GM21723 (cell line): ENCODE measurements around the gene LGALS8.
"Not testable (repeated sequence)": the region's sequence is repeated elsewhere in the genome, so short reads cannot be mapped to it uniquely, and the experiment has no call there.

Experiments
- ATAC-seq: cut with Tn5 transposase; IDR thresholded peaks from one replicate; pipeline ENCODE4 v1.9.1; 2021; ENCODE audit warnings: mild to moderate bottlenecking, moderate library complexity; ENCODE audit not compliant: unreplicated experiment

Gene LGALS8

GRCh38 chr1:236523704-236524141 is at the start of gene LGALS8:
Gene LGALS8, plus strand, starts transcription at chr1:236523982. Its CDS starts 2,089 bp downstream, at chr1:236526071.
- ATAC-seq = peak; percentile 68

DNA sequence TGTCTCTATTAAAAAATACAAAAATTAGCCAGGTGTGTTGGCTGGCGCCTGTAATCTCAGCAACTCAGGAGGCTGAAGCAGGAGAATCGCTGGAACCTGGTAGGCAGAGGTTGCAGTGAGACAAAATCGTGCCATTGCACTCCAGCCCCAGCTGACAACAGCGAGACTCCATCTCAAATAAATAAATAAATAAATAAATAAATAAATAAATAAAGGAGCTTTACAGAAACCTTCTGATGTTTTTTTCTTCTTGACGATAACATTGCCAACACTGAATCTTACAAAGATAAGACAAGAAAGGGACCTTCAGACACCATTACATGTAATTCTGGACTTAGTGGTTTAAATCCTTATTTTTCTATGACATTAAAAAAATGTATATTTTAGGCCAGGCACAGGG is 47.8 kb upstream of the LGALS8 start:
- ATAC-seq = no peak

DNA sequence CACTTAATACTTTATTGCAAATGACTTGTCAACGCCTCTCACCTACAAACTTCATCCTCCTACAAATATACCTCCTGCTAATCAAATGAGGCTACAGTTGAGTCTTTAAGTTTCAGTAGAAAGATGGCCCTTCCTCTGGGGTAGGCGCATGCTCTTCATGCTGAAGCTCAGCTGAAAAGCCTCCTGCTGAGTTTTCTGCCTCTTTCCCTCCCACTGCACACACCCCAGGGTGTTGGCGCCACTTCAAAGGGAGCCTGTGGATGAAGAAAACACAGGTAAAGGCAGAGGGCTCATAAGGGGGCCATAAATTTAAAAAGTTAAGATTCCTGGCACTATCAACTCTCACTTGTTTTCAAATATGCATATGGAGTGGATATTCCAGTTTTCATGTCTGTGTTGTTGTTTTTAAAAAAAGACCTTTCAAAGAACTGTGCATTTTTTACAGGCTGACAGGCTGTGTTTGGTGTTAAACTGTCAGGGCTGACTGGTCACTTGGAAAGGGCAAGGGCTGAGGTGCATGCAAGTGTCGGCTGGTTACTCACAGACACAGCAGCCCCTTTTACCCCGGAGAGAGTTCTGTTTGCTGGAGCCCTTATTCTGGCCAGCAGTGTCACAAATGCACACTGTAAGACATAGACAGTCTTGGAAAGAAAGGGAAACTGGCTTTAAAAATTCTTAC is 42.9 kb upstream of the LGALS8 start:
- no peak for ATAC-seq

DNA sequence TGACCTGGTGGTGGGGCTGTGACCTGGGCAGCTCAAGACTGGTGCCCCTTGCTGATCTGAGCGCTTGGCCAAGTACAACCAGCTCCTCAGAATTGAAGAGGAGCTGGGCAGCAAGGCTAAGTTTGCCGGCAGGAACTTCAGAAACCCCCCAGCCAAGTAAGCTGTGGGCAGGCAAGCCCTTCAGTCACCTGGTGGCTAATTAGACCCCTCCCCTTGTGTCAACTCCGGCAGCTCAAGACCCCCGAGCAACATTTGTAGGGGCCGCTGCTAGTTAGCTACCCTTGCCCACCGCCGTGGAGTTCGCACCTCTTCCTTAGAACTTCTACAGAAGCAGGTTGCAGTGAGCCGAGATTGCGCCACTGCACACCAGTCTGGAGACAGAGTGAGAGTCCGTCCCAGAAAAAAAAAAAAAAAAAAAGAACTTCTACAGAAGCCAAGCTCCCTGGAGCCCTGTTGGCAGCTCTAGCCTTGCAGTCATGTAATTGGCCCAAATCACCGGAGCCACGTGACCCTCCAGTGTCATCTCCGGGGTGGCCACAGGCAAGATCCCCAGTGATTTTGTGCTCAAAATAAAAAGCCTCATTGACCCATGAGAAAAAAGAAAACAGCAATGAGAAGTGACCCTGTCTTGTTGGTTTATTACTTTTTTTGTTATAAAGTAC is 39.3 kb upstream of the LGALS8 start:
- no peak for ATAC-seq

DNA sequence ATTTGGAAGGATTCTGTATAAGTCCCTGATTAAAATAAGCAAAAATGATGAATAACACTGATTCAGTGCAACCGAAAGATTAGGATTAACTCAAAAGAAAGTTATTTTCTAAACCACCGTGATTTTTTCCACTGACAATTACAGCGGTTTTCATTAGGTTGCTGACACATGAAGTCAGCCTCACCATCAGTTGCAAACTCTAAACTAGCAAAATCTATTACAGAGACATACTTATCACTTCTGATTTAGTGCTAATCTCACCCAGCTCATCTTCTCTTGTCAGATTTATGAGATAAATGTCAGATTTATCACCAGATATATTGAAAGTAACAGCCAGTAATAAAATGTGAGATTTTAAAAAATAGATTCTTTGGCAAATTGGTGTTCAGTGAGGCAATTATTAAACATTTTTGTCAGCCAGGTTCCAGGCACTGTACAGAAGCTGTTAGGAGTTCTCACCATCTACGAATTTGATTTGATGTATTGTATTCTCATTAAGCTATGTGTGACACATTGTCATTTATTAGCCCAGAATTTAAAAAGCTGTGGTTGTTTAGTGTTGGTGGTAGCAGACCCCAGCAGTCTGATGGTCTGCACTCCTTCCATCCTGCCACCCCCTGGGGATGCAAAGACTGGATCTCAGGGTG is 37.3 kb upstream of the LGALS8 start:
- ATAC-seq = no peak

DNA sequence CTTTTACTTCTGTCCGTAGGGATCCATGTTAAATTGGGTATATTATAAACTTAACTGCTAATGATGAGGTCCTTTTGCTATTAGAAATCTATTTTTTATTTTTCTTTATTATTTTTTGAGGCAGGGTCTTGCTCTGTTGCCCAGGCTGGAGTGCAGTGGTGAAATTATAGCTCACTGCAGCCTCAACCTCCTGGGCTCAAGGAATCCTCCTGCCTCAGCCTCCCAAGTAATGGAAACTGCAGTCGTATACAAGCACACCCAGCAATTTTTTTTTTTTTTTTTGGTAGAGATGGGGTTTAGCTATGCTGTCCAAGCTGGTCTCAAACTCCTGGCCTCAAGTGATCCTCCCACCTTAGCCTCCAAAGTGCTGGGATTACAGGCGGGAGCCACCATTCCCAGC is 34.6 kb upstream of the LGALS8 start:
- ATAC-seq = not testable (repeated sequence)

GRCh38 chr1:236489710-236490377 is 33.9 kb upstream of the LGALS8 start:
- peak; percentile 68 for ATAC-seq

DNA sequence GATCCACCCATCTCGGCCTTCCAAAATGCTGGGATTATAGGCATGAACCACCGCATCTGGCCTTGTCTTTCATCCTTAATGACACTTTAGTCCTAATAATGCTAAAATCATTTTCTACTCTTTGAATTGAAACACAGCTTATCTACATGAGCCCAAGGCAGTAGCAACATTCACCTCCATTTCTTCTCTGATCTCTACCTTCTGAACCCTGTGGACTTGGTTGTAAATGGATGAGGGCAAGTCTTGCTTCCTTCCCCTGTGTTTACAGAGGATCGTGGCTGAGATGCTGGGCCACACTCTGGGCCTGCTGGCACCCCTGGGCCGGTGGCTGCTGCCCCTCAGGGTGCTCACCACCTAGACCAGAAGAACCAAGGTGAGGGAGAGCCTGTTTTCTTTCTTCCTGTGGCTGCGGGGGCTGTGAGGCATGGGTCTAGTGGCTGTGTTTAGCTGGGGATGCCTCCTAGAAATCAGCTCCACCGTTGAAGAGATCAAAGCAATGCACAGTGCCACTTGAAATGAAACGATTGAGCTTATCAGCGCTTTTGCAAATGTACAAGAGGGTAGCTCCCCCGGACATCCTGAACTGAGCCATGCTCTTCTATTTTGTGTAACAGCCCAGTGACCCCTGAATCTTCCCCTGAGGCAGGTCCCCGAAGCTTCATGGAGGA is 32.2 kb upstream of the LGALS8 start:
- ATAC-seq = no peak

DNA sequence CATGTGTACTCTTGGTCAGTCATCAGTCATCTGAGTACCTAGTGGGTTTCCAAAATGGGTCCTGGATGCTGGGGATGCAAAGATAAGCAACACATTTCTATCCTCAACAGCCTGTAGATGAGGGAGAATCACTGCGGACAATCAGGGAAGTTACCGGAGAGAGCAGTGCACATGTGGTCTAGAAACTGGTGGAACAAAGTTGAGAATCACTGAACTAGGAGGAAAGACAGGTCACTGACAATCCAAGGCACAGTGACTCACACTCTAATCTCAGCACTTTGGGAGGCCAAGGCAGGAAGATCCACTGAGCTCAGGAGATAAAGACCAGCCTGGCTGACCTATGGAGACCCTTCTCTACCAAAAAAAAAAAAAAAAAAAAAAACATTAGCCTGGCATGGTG is 31.4 kb upstream of the LGALS8 start:
- no peak for ATAC-seq

DNA sequence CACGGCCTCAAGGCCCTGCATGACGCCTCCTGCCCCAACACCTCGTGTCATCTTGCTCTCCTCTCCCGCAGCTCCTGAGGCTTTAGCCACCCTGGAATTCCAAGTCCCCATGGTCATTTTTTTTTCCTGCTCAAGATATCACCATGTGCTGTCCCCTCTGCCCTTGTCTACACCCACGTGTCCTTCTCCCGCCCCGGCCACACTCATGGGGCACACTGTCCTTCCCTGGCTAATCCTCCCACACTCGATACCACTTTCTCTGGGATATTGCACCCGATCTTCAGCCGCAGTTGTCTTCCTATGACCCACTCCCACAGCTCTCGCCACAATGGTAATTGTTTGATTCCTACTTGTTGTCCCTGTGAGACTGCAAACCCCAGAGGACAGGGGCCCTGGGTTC is 29.7 kb upstream of the LGALS8 start:
- no peak for ATAC-seq

DNA sequence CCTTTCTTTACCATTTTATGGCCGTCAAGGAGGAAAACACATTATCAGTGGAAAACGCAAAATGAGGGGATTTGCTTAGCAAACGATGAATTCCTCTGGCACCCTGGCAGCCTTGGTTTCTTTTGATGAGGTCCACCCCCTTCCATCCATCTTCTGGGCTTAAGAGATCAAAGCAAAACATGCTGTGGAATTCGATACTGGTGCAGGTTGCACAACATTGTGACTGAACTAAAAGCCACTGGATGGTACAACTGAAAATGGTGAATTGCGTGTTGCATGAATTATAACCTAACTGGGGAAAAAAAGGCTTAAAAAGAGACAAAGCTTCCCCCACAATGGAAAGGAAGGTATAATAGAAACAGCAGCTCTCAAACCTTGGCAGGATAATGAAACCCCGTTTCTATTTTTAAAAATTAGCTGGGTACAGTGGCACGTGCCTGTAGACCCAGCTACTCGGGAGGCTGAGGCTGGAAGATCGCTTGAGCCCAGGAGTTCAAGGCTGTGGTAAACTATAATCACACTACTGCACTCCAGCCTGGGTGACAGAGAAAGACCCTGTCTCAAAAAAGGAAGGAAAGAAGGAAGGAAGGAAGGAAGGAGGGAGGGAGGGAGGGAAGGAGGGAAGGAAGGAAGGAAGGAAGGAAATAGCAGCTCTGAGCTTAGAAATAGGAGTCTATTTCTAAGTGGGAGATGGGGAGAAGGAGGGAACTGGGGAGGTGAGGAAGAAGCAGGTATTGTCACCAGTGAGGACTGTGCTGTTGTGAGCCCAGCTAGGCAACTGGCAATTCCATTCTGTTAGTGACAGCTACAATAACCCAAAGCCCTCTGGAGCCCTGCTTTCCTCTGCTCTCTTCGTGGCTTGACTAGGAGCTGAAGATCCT is 29.0 kb upstream of the LGALS8 start:
- no peak for ATAC-seq

DNA sequence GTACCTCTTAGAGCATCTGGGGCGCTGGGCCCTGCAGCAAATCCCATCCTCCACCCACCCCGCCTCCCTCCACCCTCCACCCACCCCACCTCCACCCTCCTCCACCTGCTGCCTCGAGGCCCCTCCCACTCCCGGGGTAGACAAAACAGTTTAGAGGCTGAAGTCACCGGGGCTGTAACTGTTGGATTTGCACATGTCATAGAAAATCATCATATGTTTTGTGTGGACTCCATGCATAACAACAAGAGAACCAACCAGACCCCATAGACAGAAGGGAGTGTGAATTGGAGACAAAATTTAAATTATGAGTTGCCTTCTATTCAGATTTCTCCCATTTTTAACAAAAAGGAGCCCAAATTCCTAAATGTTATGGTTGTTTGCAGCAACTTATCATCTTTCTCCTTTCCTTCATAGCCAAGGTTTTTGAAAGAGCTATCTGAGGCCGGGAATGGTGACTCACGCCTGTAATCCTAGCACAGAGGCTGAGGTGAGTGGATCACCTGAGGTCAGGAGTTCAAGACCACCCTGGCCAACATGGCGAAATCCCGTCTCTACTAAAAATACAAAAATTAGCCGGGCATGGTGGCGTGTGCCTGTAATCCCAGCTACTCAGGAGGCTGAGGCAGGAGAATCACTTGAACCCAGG is 28.2 kb upstream of the LGALS8 start:
- ATAC-seq = no peak

- no peak for ATAC-seq
These were observed 25.9 kb upstream of the LGALS8 start for GRCh38 chr1:236497908-236498307.

- ATAC-seq = no peak
These were observed 22.7 kb upstream of the LGALS8 start for GRCh38 chr1:236501093-236501492.

DNA sequence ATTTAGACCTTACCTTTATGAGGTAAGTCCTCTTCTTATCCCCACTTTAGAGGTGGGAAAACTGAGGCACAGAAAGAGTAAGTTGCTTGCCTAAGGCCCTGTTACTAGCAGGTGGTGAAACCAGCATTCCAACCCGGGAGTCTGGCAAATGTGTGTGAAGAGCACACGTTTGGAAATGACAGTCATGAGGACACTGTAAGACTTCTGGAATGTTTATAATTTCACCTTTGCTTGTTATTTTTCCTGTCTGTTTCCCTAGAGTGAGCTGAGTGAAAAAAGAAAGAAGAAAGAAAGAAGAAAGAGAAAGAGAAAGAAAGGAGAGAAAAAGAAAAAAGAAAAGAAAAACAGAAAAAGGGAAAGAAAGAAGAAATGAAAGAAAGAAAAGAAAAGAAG is 21.2 kb upstream of the LGALS8 start:
- no peak for ATAC-seq

DNA sequence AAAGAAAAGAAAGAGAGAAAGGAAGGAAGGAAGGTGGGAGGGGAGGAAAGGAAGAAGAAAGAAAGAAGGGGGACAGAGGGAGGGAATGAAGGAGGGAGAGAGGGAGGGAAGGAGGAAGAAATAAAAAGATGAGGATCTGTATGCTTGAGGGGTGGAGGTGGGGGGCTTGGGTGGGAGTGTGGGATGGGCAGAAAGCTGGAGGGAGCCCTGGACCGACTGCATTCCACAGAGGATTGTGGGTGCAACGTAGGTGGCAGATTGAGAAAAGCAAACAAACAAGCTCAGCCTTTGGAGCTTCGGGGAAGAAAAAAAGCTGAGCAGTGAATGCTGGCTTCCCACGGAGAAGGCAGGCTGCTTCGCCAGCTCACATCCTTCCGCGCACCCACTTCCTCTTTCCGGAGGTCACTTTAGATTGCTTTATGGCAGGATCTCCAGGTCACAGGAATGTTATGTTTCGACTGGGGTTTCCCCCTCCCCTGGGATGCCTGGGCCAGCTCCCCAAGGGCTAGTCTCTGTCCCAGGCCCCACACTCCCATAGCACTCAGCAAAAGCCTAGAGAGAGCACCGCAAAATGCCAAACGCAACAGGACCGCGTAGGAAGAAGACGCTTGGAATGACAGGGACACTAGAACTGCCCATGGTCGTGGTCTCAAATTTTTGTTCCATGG is 20.7 kb upstream of the LGALS8 start:
- no peak for ATAC-seq

DNA sequence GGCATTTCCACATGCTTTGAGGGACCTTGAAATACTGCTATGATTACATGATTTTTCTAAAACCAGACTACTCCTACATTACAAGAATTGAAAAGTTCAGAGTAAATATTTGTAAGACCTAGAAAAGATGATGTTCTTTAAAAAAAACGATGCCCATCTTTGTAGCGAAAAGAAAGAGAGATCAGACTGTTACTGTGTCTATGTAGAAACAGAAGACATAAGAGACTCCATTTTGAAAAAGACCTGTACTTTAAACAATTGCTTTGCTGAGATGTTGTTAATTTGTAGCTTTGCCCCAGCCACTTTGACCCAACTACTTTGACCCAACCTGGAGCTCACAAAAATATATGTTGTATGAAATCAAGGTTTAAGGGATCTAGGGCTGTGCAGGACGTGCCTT is 19.4 kb upstream of the LGALS8 start:
- ATAC-seq = not testable (repeated sequence)

GRCh38 chr1:236507022-236507700 is 16.6 kb upstream of the LGALS8 start:
- ATAC-seq = no peak
